ENCODE results near the gene PDSS1. TPM values are rescaled to one million over a fixed set of nuclear protein-coding genes. Genes with fewer than 3 reads are reported as not detected.

The PDSS1 gene
- total and polyA plus RNA-seq, 9 of the 15 experiments (the other 6 are each of a cell fraction or from before 2014, with no cell fraction given): 11.0 to 59.5 (median 45.3) TPM

- peak; percentile 0 for TF ChIP-seq CTCFL (IDR thresholded peaks at IDR 0.05; ENCODE audit: borderline replicate concordance, insufficient read depth, low read depth, low read length, poor library complexity, severe bottlenecking)
- TF ChIP-seq, protein P1, sequence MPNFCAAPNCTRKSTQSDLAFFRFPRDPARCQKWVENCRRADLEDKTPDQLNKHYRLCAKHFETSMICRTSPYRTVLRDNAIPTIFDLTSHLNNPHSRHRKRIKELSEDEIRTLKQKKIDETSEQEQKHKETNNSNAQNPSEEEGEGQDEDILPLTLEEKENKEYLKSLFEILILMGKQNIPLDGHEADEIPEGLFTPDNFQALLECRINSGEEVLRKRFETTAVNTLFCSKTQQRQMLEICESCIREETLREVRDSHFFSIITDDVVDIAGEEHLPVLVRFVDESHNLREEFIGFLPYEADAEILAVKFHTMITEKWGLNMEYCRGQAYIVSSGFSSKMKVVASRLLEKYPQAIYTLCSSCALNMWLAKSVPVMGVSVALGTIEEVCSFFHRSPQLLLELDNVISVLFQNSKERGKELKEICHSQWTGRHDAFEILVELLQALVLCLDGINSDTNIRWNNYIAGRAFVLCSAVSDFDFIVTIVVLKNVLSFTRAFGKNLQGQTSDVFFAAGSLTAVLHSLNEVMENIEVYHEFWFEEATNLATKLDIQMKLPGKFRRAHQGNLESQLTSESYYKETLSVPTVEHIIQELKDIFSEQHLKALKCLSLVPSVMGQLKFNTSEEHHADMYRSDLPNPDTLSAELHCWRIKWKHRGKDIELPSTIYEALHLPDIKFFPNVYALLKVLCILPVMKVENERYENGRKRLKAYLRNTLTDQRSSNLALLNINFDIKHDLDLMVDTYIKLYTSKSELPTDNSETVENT (CRISPR knock-in tag; IDR thresholded peaks at IDR 0.05): peak; percentile 14; the same call in 1 of the 2 replicates
- peak; percentile 59; the same call in 1 of the 2 replicates for TF ChIP-seq ZBTB17 (CRISPR knock-in tag; IDR thresholded peaks at IDR 0.05)
- TF ChIP-seq SRSF9 (IDR thresholded peaks at IDR 0.05; ENCODE audit: borderline replicate concordance, low read depth, low read length): no peak
- TF ChIP-seq, protein P2, sequence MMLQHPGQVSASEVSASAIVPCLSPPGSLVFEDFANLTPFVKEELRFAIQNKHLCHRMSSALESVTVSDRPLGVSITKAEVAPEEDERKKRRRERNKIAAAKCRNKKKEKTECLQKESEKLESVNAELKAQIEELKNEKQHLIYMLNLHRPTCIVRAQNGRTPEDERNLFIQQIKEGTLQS (IDR thresholded peaks at IDR 0.05): no peak
- TF ChIP-seq, protein P2 (CRISPR knock-in tag; conservative IDR thresholded peaks at IDR 0.05): no peak
- TF ChIP-seq, protein P3, sequence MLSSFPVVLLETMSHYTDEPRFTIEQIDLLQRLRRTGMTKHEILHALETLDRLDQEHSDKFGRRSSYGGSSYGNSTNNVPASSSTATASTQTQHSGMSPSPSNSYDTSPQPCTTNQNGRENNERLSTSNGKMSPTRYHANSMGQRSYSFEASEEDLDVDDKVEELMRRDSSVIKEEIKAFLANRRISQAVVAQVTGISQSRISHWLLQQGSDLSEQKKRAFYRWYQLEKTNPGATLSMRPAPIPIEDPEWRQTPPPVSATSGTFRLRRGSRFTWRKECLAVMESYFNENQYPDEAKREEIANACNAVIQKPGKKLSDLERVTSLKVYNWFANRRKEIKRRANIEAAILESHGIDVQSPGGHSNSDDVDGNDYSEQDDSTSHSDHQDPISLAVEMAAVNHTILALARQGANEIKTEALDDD (IDR thresholded peaks at IDR 0.05): no peak
- TF ChIP-seq PREB (CRISPR knock-in tag; IDR thresholded peaks at IDR 0.05): peak; percentile 17; the same call in 1 of the 2 replicates
- TF ChIP-seq BMI1 (IDR thresholded peaks at IDR 0.05; ENCODE audit: low read length): no peak
- no peak for TF ChIP-seq CEBPZ (IDR thresholded peaks at IDR 0.05; ENCODE audit: borderline replicate concordance, low read depth, low read length)
- no peak for TF ChIP-seq PHB (CRISPR knock-in tag; IDR thresholded peaks at IDR 0.05)
- no peak for TF ChIP-seq MIER1 (IDR thresholded peaks at IDR 0.05; ENCODE audit: low read depth)
- TF ChIP-seq BCOR (IDR thresholded peaks at IDR 0.05): no peak
Observed at GRCh38 chr10:26697163-26697921, at the start of gene PDSS1 (continued).

Data from K562 (cell line).